Endothelial cell of umbilical vein (primary cell): ENCODE measurements around the gene OTUB1. TPM values are rescaled to one million over a fixed set of nuclear protein-coding genes. Genes with fewer than 3 reads are reported as not detected.
"Not testable (repeated sequence)": the region's sequence is repeated elsewhere in the genome, so short reads cannot be mapped to it uniquely, and the experiment has no call there.

Experiments used
- BruUV-seq: library from RNA; stranded (reverse); fragments of 400-500 nt; replicated peaks from 2 replicates; lab custom pipeline; 2021; lab: Mats Ljungman, UMichigan
- CTCF ChIA-PET: fragments of 300-600, 350-600 bp; sonication (Branson Sonifier 250); formaldehyde crosslinking; loops from one replicate; lab custom pipeline; 2021; ENCODE audit warnings: antibody characterized with exemption, inconsistent platforms; lab: Charles Lee
- POLR2A ChIA-PET: fragments of 300-600, 350-600 bp; sonication (Branson Sonifier 250); formaldehyde crosslinking; loops from one replicate; lab custom pipeline; 2021; ENCODE audit warnings: antibody characterized with exemption, inconsistent platforms; lab: Charles Lee
- DNase-seq: peaks from one replicate; pipeline ENCODE4 v3.0.0-alpha.2; 2011; ENCODE audit warnings: low read depth, low spot score
- FAIRE-seq: peaks from 2 replicates; lab custom pipeline; 2011; peaks lifted over from hg19 to GRCh38; lab: Jason Lieb, UNC
- H2AFZ ChIP-seq: 2 replicates; pipeline ENCODE4 v1.6.0; 2012; ENCODE audit warnings: low read depth, low read length, control low read depth, inconsistent platforms
- H3K27ac ChIP-seq: 2 replicates; pipeline ENCODE4 v1.5.1; 2011; ENCODE audit warnings: low read depth, mild to moderate bottlenecking, control low read depth, low read length, moderate library complexity; ENCODE audit not compliant: insufficient read depth
- H3K27me3 ChIP-seq, 2 experiments: 2 replicates each; pipeline versions ENCODE4 v1.6.0 to v1.6.1; 2011; ENCODE audit warnings: low read length in 2 of 2, mixed read lengths in 1 of 2; ENCODE audit not compliant: control insufficient read depth in 2 of 2, insufficient read depth in 2 of 2
- H3K36me3 ChIP-seq, 2 experiments: 2 replicates in 1 of 2; 3 replicates in 1 of 2; pipeline ENCODE4 v1.5.1; 2011; ENCODE audit warnings: low read length in 2 of 2, mild to moderate bottlenecking in 1 of 2, moderate library complexity in 1 of 2; ENCODE audit not compliant: control insufficient read depth in 2 of 2, insufficient read depth in 2 of 2; ENCODE audit errors: extremely low read depth in 1 of 2
- H3K4me1 ChIP-seq: 3 replicates; pipeline ENCODE4 v1.5.1; 2011; ENCODE audit warnings: mild to moderate bottlenecking, low read length; ENCODE audit not compliant: control insufficient read depth, insufficient read depth; ENCODE audit errors: extremely low read depth
- H3K4me2 ChIP-seq: 2 replicates; pipeline ENCODE4 v1.6.1; 2011; ENCODE audit warnings: low read length, control low read depth, mixed read lengths; ENCODE audit not compliant: insufficient read depth
- H3K4me3 ChIP-seq, 3 experiments: fragments of 200-600 bp in 1 of 3; sonication (generic), shearing (Covaris generic) in 1 of 3; replicated peaks in 1 of 3; 2 replicates each; pipeline ENCODE4 v1.5.1; 2011 to 2016; ENCODE audit warnings: control low read depth in 3 of 3, low read length in 3 of 3, mild to moderate bottlenecking in 2 of 3, inconsistent platforms in 1 of 3, low read depth in 1 of 3, moderate library complexity in 1 of 3; ENCODE audit not compliant: insufficient read depth in 1 of 3
- H3K79me2 ChIP-seq: 2 replicates; pipeline ENCODE4 v1.6.0; 2012; ENCODE audit warnings: low read length, inconsistent platforms; ENCODE audit not compliant: control insufficient read depth, insufficient read depth
- H3K9ac ChIP-seq: replicated peaks from 2 replicates; pipeline ENCODE3; 2011; ENCODE audit warnings: low read length, control low read depth; ENCODE audit not compliant: insufficient read depth; ENCODE audit errors: extremely low read depth
- H3K9me1 ChIP-seq: replicated peaks from 3 replicates; pipeline ENCODE4 v1.6.0; 2011; ENCODE audit warnings: mild to moderate bottlenecking, low read length; ENCODE audit not compliant: control insufficient read depth, insufficient read depth; ENCODE audit errors: extremely low read depth
- H3K9me3 ChIP-seq: replicated peaks from 2 replicates; pipeline ENCODE4 v1.5.1; 2012; ENCODE audit warnings: low read length, inconsistent platforms; ENCODE audit not compliant: control insufficient read depth, insufficient read depth
- H4K20me1 ChIP-seq: replicated peaks from 2 replicates; pipeline ENCODE3; 2011; ENCODE audit warnings: mild to moderate bottlenecking, low read length; ENCODE audit not compliant: control insufficient read depth, insufficient read depth; ENCODE audit errors: extremely low read depth
- CTCF ChIP-seq, 2 donors: IDR thresholded peaks; 1 replicate in 1 of 2; 2 replicates in 1 of 2; pipeline ENCODE4 v1.5.1; 2011; ENCODE audit warnings: low read length in 2 of 2, mild to moderate bottlenecking in 2 of 2, moderate library complexity in 2 of 2, control low read depth in 1 of 2, inconsistent platforms in 1 of 2, low read depth in 1 of 2; ENCODE audit not compliant: insufficient read depth in 1 of 2; ENCODE audit errors: extremely low read depth in 1 of 2
- EZH2 ChIP-seq: IDR thresholded peaks from 2 replicates; pipeline ENCODE4 v1.6.1; 2012; ENCODE audit warnings: borderline replicate concordance, low read depth, mild to moderate bottlenecking, moderate library complexity, low read length, inconsistent platforms; ENCODE audit not compliant: severe bottlenecking
- FOS ChIP-seq: IDR thresholded peaks from 2 replicates; pipeline ENCODE4 v1.6.1; 2011; ENCODE audit warnings: mild to moderate bottlenecking, low read length, moderate library complexity, borderline replicate concordance; ENCODE audit not compliant: insufficient read depth
- GATA2 ChIP-seq: IDR thresholded peaks from 2 replicates; pipeline ENCODE4 v1.7.0; 2011; ENCODE audit warnings: low read depth, mild to moderate bottlenecking, moderate library complexity, mixed read lengths, low read length; ENCODE audit not compliant: insufficient read length, insufficient read depth
- JUN ChIP-seq: IDR thresholded peaks from 2 replicates; pipeline ENCODE4 v1.6.1; 2011; ENCODE audit warnings: borderline replicate concordance, low read depth; ENCODE audit not compliant: insufficient read length, insufficient read depth
- MAX ChIP-seq: IDR thresholded peaks from 2 replicates; pipeline ENCODE4 v1.6.1; 2011; ENCODE audit not compliant: insufficient read depth, insufficient read length
- MYC ChIP-seq: IDR thresholded peaks from one replicate; pipeline ENCODE4 v1.6.1; 2011; ENCODE audit warnings: mild to moderate bottlenecking, low read depth, low read length
- POLR2A ChIP-seq: IDR thresholded peaks from 2 replicates; pipeline ENCODE4 v1.6.1; 2012; ENCODE audit warnings: low read depth, mild to moderate bottlenecking, control low read depth, low read length
- POLR2AphosphoS5 ChIP-seq: IDR thresholded peaks from 2 replicates; pipeline ENCODE4 v1.6.1; 2012; ENCODE audit warnings: low read depth, mild to moderate bottlenecking, control low read depth, low read length, moderate library complexity; ENCODE audit not compliant: insufficient read depth
- dilution Hi-C: fragments of 300-500 bp; cut with MboI; formaldehyde crosslinking; loops from one replicate; pipeline ENCODE4 v1.15.0; 2019; ENCODE audit warnings: low sequenced_read_pairs; ENCODE audit not compliant: extremely low pct_ligation_motif_present
- intact Hi-C: fragments of 100-400 bp; cut with micrococcal nuclease; formaldehyde crosslinking; loops from one replicate; pipeline ENCODE4 v1.10.0; 2022
- polyA plus RNA-seq, 4 experiments: library from polyadenylated mRNA; depleted of rRNA in 3 of 4; stranded (reverse) in 3 of 4; unstranded in 1 of 4; fragments of >200 nt; gene quantifications; 2 replicates each; pipeline versions ENCODE4 v1.2.1 to v1.2.3, GENCODE V29; 2011 to 2012; ENCODE audit warnings: missing spikeins in 1 of 4
- total RNA-seq: library from RNA; stranded (reverse); gene quantifications from 2 replicates; pipeline ENCODE4 v1.2.3, GENCODE V29; 2021

The OTUB1 gene
- total and polyA plus RNA-seq, 2 donors (not counting 3 experiments of a cell fraction or from before 2014, with no cell fraction given), result 81.9 to 256 TPM

- Histone ChIP-seq H3K9me3 (no peaks in the 10 kb centered on the region), H3K4me2 (no peak overlapping the region), H2AFZ (no peak overlapping the region), H3K9ac (no peak overlapping the region), H3K36me3 (no peaks in the 10 kb centered on the region), H4K20me1 (no peaks in the 10 kb centered on the region), H3K9me1 (no peaks in the 10 kb centered on the region), H3K79me2 (no peaks in the 10 kb centered on the region), H3K27me3 (no peaks in the 10 kb centered on the region), H3K27ac (no peak overlapping the region), H3K4me3 (no peak overlapping the region), H3K4me1 (no peaks in the 10 kb centered on the region)
- DNase-seq (no peak), FAIRE-seq (no peak)
- intact Hi-C loops, result no loop called here
- dilution Hi-C loops, result no loop called here
- ChIA-PET CTCF (interaction anchor here (0.9 to 1.5 kb wide), 1 partner anchor 16 kb away, joined by 3 to 4 read pairs; no protein-coding TSS in a partner anchor), POLR2A (no interaction called here)
- no TSS peak for BruUV-seq
- TF ChIP-seq CTCF (IDR thresholded peaks at IDR 0.05; ENCODE audit: extremely low read depth in 1 of 2, insufficient read depth in 1 of 2, low read depth in 1 of 2, low read length in 2 of 2), result no peak
- TF ChIP-seq FOS, result no peak
- TF ChIP-seq MYC, result no peak
- no peak for TF ChIP-seq JUN
- TF ChIP-seq EZH2, result no peak
- TF ChIP-seq POLR2AphosphoS5, result no peak
- TF ChIP-seq GATA2, result no peak
- TF ChIP-seq MAX, result no peak
- TF ChIP-seq POLR2A, result no peak
Measured at GRCh38 chr11:63961608-63962412, 24.4 kb upstream of the OTUB1 start.

- DNase-seq, dilution Hi-C loops, H3K4me3 ChIP-seq, H3K4me1 ChIP-seq, H3K27me3 ChIP-seq, H3K9me3 ChIP-seq, H3K79me2 ChIP-seq, FAIRE-seq, H2AFZ ChIP-seq, H3K9me1 ChIP-seq, H3K9ac ChIP-seq, POLR2A ChIA-PET, H3K27ac ChIP-seq, intact Hi-C loops, H3K4me2 ChIP-seq, H4K20me1 ChIP-seq, BruUV-seq, H3K36me3 ChIP-seq: not testable (repeated sequence)
- CTCF ChIA-PET, result interaction anchor here (1.0 kb wide), 1 partner anchor 10 kb away, joined by 3 read pairs; no protein-coding TSS in a partner anchor
Measured at GRCh38 chr11:63963895-63964294, 22.3 kb upstream of the OTUB1 start.
